ENCODE data around the gene COBL. TPM values are rescaled to one million over a fixed set of nuclear protein-coding genes. Genes with fewer than 3 reads are reported as not detected.

Gene COBL
- total RNA-seq, 1 experiment from 2014 or later = 8.6 TPM

- no peaks in the 10 kb centered on the region for H3F3A ChIP-seq (ENCODE audit: low read length, unreplicated experiment)
- H3K4me2 ChIP-seq (ENCODE audit: low read length) = no peak overlapping the region
- BruUV-seq (replicated peaks) = no TSS peak
- intact Hi-C loops (cut with micrococcal nuclease) = no loop called here
- H3K9me2 ChIP-seq (replicated peaks; ENCODE audit: low read length) = no peaks in the 10 kb centered on the region
- H2AFZ ChIP-seq (ENCODE audit: low read length) = no peak overlapping the region
- no peaks in the 10 kb centered on the region for H3K36me3 ChIP-seq (ENCODE audit: low read depth, low read length)
- no peak overlapping the region for H3K4me3 ChIP-seq (ENCODE audit: low read length)
- TF ChIP-seq EZH2 (IDR thresholded peaks at IDR 0.05; ENCODE audit: low read length, unreplicated experiment) = no peak
- TF ChIP-seq CTCF (conservative IDR thresholded peaks at IDR 0.05; ENCODE audit: low read depth, low read length) = no peak
- no peak for TF ChIP-seq EZH2phosphoT487 (IDR thresholded peaks at IDR 0.05; ENCODE audit: borderline replicate concordance, low read length)
- H3K79me2 ChIP-seq (ENCODE audit: low read length) = no peaks in the 10 kb centered on the region
- no peak overlapping the region for H3K9ac ChIP-seq (ENCODE audit: low read length)
- ATAC-seq (no peak), DNase-seq (no peak)
- no peaks in the 10 kb centered on the region for H3K9me3 ChIP-seq (ENCODE audit: low read length)
- H3K27ac ChIP-seq (ENCODE audit: low read length) = no peak overlapping the region
- ChIA-PET CTCF (no interaction called here), POLR2A (ENCODE audit: unreplicated experiment) (no interaction called here)
- no peaks in the 10 kb centered on the region for H3K27me3 ChIP-seq (ENCODE audit: low read length)
- H4K20me1 ChIP-seq (ENCODE audit: low read length) = no peaks in the 10 kb centered on the region
- no peaks in the 10 kb centered on the region; the same call in 1 of the 2 replicates for H3K4me1 ChIP-seq (ENCODE audit: insufficient read depth, low read length)
Measured at GRCh38 chr7:51188987-51189386, 127.6 kb downstream of the COBL start.

GRCh38 chr7:51187941-51188340 is 128.7 kb downstream of the COBL start:
- no peak for DNase-seq
- Histone ChIP-seq H3F3A (ENCODE audit: low read length, unreplicated experiment) (no peaks in the 10 kb centered on the region), H3K36me3 (ENCODE audit: low read depth, low read length) (no peaks in the 10 kb centered on the region), H3K9me2 (replicated peaks; ENCODE audit: low read length) (no peaks in the 10 kb centered on the region), H3K4me1 (ENCODE audit: insufficient read depth, low read length) (no peaks in the 10 kb centered on the region; the same call in 1 of the 2 replicates), H3K4me2 (ENCODE audit: low read length) (no peak overlapping the region), H3K27me3 (ENCODE audit: low read length) (no peaks in the 10 kb centered on the region), H3K27ac (ENCODE audit: low read length) (no peak overlapping the region), H3K9ac (ENCODE audit: low read length) (no peak overlapping the region), H4K20me1 (ENCODE audit: low read length) (no peaks in the 10 kb centered on the region), H3K79me2 (ENCODE audit: low read length) (no peaks in the 10 kb centered on the region), H3K9me3 (ENCODE audit: low read length) (no peaks in the 10 kb centered on the region), H2AFZ (ENCODE audit: low read length) (no peak overlapping the region), H3K4me3 (ENCODE audit: low read length) (no peak overlapping the region)
- ChIA-PET POLR2A (ENCODE audit: unreplicated experiment) (no interaction called here), CTCF (no interaction called here)
- peak; percentile 42; the same call in 1 of the 2 replicates for ATAC-seq
- intact Hi-C loops (cut with micrococcal nuclease) = no loop called here
- BruUV-seq (replicated peaks) = no TSS peak
- no peak for TF ChIP-seq EZH2 (IDR thresholded peaks at IDR 0.05; ENCODE audit: low read length, unreplicated experiment)

- Histone ChIP-seq H3K36me3 (ENCODE audit: low read depth, low read length) (no peaks in the 10 kb centered on the region), H2AFZ (ENCODE audit: low read length) (no peak overlapping the region), H4K20me1 (ENCODE audit: low read length) (no peaks in the 10 kb centered on the region), H3K4me1 (ENCODE audit: insufficient read depth, low read length) (no peaks in the 10 kb centered on the region; the same call in 1 of the 2 replicates), H3K79me2 (ENCODE audit: low read length) (no peaks in the 10 kb centered on the region), H3K4me2 (ENCODE audit: low read length) (no peak overlapping the region), H3F3A (ENCODE audit: low read length, unreplicated experiment) (no peaks in the 10 kb centered on the region), H3K9me3 (ENCODE audit: low read length) (no peaks in the 10 kb centered on the region), H3K9ac (ENCODE audit: low read length) (no peak overlapping the region), H3K27ac (ENCODE audit: low read length) (no peak overlapping the region), H3K9me2 (replicated peaks; ENCODE audit: low read length) (no peaks in the 10 kb centered on the region), H3K4me3 (ENCODE audit: low read length) (no peak overlapping the region), H3K27me3 (ENCODE audit: low read length) (no peaks in the 10 kb centered on the region)
- intact Hi-C loops (cut with micrococcal nuclease) = no loop called here
- TF ChIP-seq EZH2 (IDR thresholded peaks at IDR 0.05; ENCODE audit: low read length, unreplicated experiment) = no peak
- TF ChIP-seq EZH2phosphoT487 (IDR thresholded peaks at IDR 0.05; ENCODE audit: borderline replicate concordance, low read length) = no peak
- TF ChIP-seq CTCF (conservative IDR thresholded peaks at IDR 0.05; ENCODE audit: low read depth, low read length) = no peak
- no TSS peak for BruUV-seq (replicated peaks)
- ChIA-PET CTCF (no interaction called here), POLR2A (ENCODE audit: unreplicated experiment) (no interaction called here)
- ATAC-seq (no peak; the same call in 1 of the 2 replicates), DNase-seq (peak; percentile 22)
Measured at GRCh38 chr7:51186531-51186930, 130.1 kb downstream of the COBL start.

All from PC-3 (cell line).